Heart right ventricle (tissue), 16 donors: Measurements from ENCODE around the gene AHNAK. TPM values are rescaled to one million over a fixed set of nuclear protein-coding genes. Genes with fewer than 3 reads are reported as not detected.

Experiments used
- ATAC-seq, 8 donors: fragments of 200-7000 bp; cut with Tn5 transposase; one replicate each; pipeline ENCODE4 v1.9.1; 2020; ENCODE audit warnings: mild to moderate bottlenecking in 8 of 8, moderate library complexity in 8 of 8, moderate number of reproducible peaks in 1 of 8
- DNase-seq, 2 donors: peaks; one replicate each; pipeline ENCODE4 v3.0.0-alpha.2; 2020
- H3K27ac ChIP-seq, 10 donors: fragments of 200-600 bp; sonication (generic) in 2 of 10; one replicate each; pipeline versions ENCODE4 v1.5.0 to v1.8.0; 2020 to 2022; ENCODE audit warnings: mild to moderate bottlenecking in 3 of 10
- H3K27me3 ChIP-seq, 7 donors: fragments of 200-600 bp; one replicate each; pipeline ENCODE4 v1.8.0; 2021 to 2022; ENCODE audit warnings: mild to moderate bottlenecking in 2 of 7
- H3K36me3 ChIP-seq, 9 donors: fragments of 200-600 bp; sonication (generic) in 1 of 9; one replicate each; pipeline versions ENCODE4 v1.5.0 to v1.8.0; 2020 to 2022; ENCODE audit warnings: mild to moderate bottlenecking in 2 of 9
- H3K4me1 ChIP-seq, 9 donors: fragments of 200-600 bp; sonication (generic) in 1 of 9; one replicate each; pipeline versions ENCODE4 v1.5.0 to v1.8.0; 2020 to 2022; ENCODE audit warnings: mild to moderate bottlenecking in 4 of 9
- H3K4me3 ChIP-seq, 10 donors: fragments of 200-600 bp; sonication (generic) in 2 of 10; one replicate each; pipeline versions ENCODE4 v1.5.0 to v1.8.0; 2020 to 2022; ENCODE audit warnings: mild to moderate bottlenecking in 7 of 10, moderate library complexity in 2 of 10
- H3K9me3 ChIP-seq, 11 donors: fragments of 200-600 bp in 10 of 11; sonication (generic) in 2 of 11; one replicate each; pipeline versions ENCODE4 v1.5.0 to v1.8.0; 2013 to 2022; ENCODE audit warnings: mild to moderate bottlenecking in 2 of 11, control low read depth in 1 of 11, moderate library complexity in 1 of 11
- CTCF ChIP-seq, 9 donors: fragments of 200-600 bp; sonication (generic) in 2 of 9; IDR thresholded peaks; one replicate each; pipeline versions ENCODE4 v1.5.0 to v1.8.0; 2021 to 2022; ENCODE audit warnings: antibody characterized with exemption in 9 of 9, mild to moderate bottlenecking in 5 of 9, moderate library complexity in 1 of 9
- WGBS, 2 donors: extraction: QIAGEN DNeasy Blood & Tissue Kit; methylation state at CpG; one replicate each; pipeline ENCODE4 v1.1.7; 2013; ENCODE audit warnings: inconsistent platforms in 1 of 2; 5-methylcytosine and 5-hydroxymethylcytosine counted together
- intact Hi-C, 10 donors: fragments of 100-400 bp; cut with DNase I; formaldehyde crosslinking; loops; one replicate each; pipeline versions ENCODE4 v1.11.1 to v1.14.2; 2022
- polyA plus RNA-seq, 2 donors: library from polyadenylated mRNA; stranded (reverse); fragments of 200-250 nt; gene quantifications; one replicate each; pipeline ENCODE4 v1.2.3, GENCODE V29; 2013
- total RNA-seq, 10 donors: library from RNA; stranded (reverse); fragmentation: NEBNext Ultra II Directional in 3 of 10; extraction: Animal tissue kit (Norgen Biotek cat#: 25700) in 3 of 10; gene quantifications; one replicate each; pipeline versions ENCODE4 v1.2.1 to v1.2.4, GENCODE V29; 2021 to 2023
- donor health status: Arrhythmogenic right ventricular cardiomyopathy.
- donor health status: ischemic (EF 13 %, LVEDD 7.1; RV severe dilation, severe dysfunction).
- donor health status: healthy with polysubstance abuse.
- donor health status: DM: no; HTN: yes; CAD: no.
- donor health status: DM: no; HTN: no; CAD: no.
- donor health status: ischemic (EF 25% LVEDD 6.9; RV normal size, moderate dysfunction).
- donor health status: ischemic (EF 25% LVEDD 5.7; RV mildly dilated, moderate dysfunction).
- donor health status: healthy.
- donor health status: DM: yes; HTN: yes; CAD: no.
- donor health status: Ischemic cardiomyopathy.
- donor health status: ischemic (EF 35%, LVEDD 5.7; RV mildly dilated, moderate dysfunction).
- donor health status: nonischemic (EF 11% LVEDD 7.7; RV severe dilation, severe dysfunction).
- donor health status: DM: yes; HTN: yes; CAD: no.
- donor health status: PGD.
- donor health status: ischemic (EF 29% LVEDD 5.4; RV normal size, mild dysfunction).
- donor health status: nonischemic (EF 23%, LVEDD 6.1; RV moderate dilation, normal function).

The AHNAK gene
- total and polyA plus RNA-seq, 12 donors = 101 to 447 (median 366) TPM

- Histone ChIP-seq H3K36me3 (no peaks in the 10 kb centered on the region), H3K27ac (peak overlapping the region in 8 of 10 donors; percentile 1 to 89 (median 62)), H3K4me1 (peaks cover 11 to 78% (median 64%) of the 10 kb centered on the region in 9 donors), H3K9me3 (no peaks in the 10 kb centered on the region), H3K27me3 (no peaks in the 10 kb centered on the region), H3K4me3 (no peak overlapping the region)
- DNase-seq (no peak), ATAC-seq (no peak)
- intact Hi-C loops = loop anchor here in 5 of 10 donors (1.0 to 10.0 kb wide), 5 partner anchors 36 to 109 kb away; no protein-coding TSS in a partner anchor
- TF ChIP-seq CTCF (IDR thresholded peaks at IDR 0.05) = no peak
- WGBS, 2 donors = 46 to 47% methylated on average over 10 of the region's 10 CpGs
Measured at GRCh38 chr11:62506413-62507124, 40.0 kb downstream of the AHNAK start.

GRCh38 chr11:62505440-62506091 lies 41.0 kb downstream of the AHNAK start:
- intact Hi-C loops = loop anchor here in 4 of 10 donors (5.0 to 10.0 kb wide), 4 partner anchors 37 to 108 kb away; no protein-coding TSS in a partner anchor
- peak in 6 of 8 donors; percentile 14 to 36 (median 26) for ATAC-seq
- Histone ChIP-seq H3K27ac (peak overlapping the region in 6 of 10 donors; percentile 6 to 89 (median 79)), H3K4me1 (peaks cover 11 to 88% (median 74%) of the 10 kb centered on the region in 9 donors), H3K27me3 (no peaks in the 10 kb centered on the region), H3K9me3 (no peaks in the 10 kb centered on the region), H3K4me3 (peak overlapping the region in 7 of 10 donors; percentile 19 to 41 (median 36)), H3K36me3 (no peaks in the 10 kb centered on the region)
- no peak for TF ChIP-seq CTCF (IDR thresholded peaks at IDR 0.05)
- WGBS, 2 donors = 33 to 43% methylated on average over 30 of the region's 30 CpGs
- DNase-seq = peak; percentile 24 to 51

GRCh38 chr11:62505059-62505439 lies 41.6 kb downstream of the AHNAK start:
- 60 to 61% methylated on average over 12 of the region's 12 CpGs for WGBS, 2 donors
- peak in 1 of 2 donors; percentile 34 for DNase-seq

More at GRCh38 chr11:62505059-62505439, 41.6 kb downstream of the AHNAK start:
- H3K4me3 ChIP-seq = peak overlapping the region in 7 of 10 donors; percentile 19 to 41 (median 36)
- no peaks in the 10 kb centered on the region for H3K36me3 ChIP-seq
- no peaks in the 10 kb centered on the region for H3K9me3 ChIP-seq
- ATAC-seq = peak in 1 of 8 donors; percentile 5
- H3K27me3 ChIP-seq = no peaks in the 10 kb centered on the region
- peak overlapping the region in 6 of 10 donors; percentile 42 to 89 (median 79) for H3K27ac ChIP-seq
- H3K4me1 ChIP-seq = peaks cover 11 to 94% (median 80%) of the 10 kb centered on the region in 9 donors
- no peak for TF ChIP-seq CTCF (IDR thresholded peaks at IDR 0.05)
- intact Hi-C loops = loop anchor here in 4 of 10 donors (5.0 to 10.0 kb wide), 4 partner anchors 37 to 108 kb away; no protein-coding TSS in a partner anchor
